ENCODE results near the gene PTGFRN.
"Not testable (repeated sequence)": the region's sequence is repeated elsewhere in the genome, so short reads cannot be mapped to it uniquely, and the experiment has no call there.

PTGFRN gene

GRCh38 chr1:116931016-116931918, 21.6 kb downstream of the PTGFRN start:
- 84 to 100% methylated on average over 4 to 5 of the region's 7 CpGs for WGBS, 2 experiments (ENCODE audit: insufficient coverage in 2 of 2)
- no peaks in the 10 kb centered on the region for H3K4me1 ChIP-seq (ENCODE audit: control insufficient read depth, insufficient read depth, low read length, poor library complexity, severe bottlenecking)
- no peak overlapping the region for H3K4me3 ChIP-seq (ENCODE audit: extremely low read depth, insufficient read depth, low read length, poor library complexity, severe bottlenecking)
- no peaks in the 10 kb centered on the region for H3K9me3 ChIP-seq (ENCODE audit: control insufficient read depth, low read length)
- no peak overlapping the region for H3K27ac ChIP-seq (ENCODE audit: low read depth, low read length, severe bottlenecking)
- peaks cover 3% of the 10 kb centered on the region for H3K36me3 ChIP-seq (ENCODE audit: control insufficient read depth, insufficient read depth, low read length)

GRCh38 chr1:116933606-116934515, 24.1 kb downstream of the PTGFRN start:
- Histone ChIP-seq H3K27ac (ENCODE audit: low read depth, low read length, severe bottlenecking) (no peak overlapping the region), H3K4me3 (ENCODE audit: extremely low read depth, insufficient read depth, low read length, poor library complexity, severe bottlenecking) (no peak overlapping the region), H3K36me3 (ENCODE audit: control insufficient read depth, insufficient read depth, low read length) (no peaks in the 10 kb centered on the region), H3K9me3 (ENCODE audit: control insufficient read depth, low read length) (no peaks in the 10 kb centered on the region), H3K4me1 (ENCODE audit: control insufficient read depth, insufficient read depth, low read length, poor library complexity, severe bottlenecking) (no peaks in the 10 kb centered on the region)
- 83 to 100% methylated on average over 1 of the region's 3 CpGs for WGBS, 2 experiments (ENCODE audit: insufficient coverage in 2 of 2)

- H3K4me3 ChIP-seq (ENCODE audit: extremely low read depth, insufficient read depth, low read length, poor library complexity, severe bottlenecking): no peak overlapping the region
- WGBS, 2 experiments (ENCODE audit: insufficient coverage in 2 of 2): 100% methylated on average over 1 of the region's 3 CpGs
- H3K27ac ChIP-seq (ENCODE audit: low read depth, low read length, severe bottlenecking): peak overlapping the region; percentile 7
Observed at GRCh38 chr1:116934586-116935207, 25.0 kb downstream of the PTGFRN start.

GRCh38 chr1:116938216-116938615, 28.5 kb downstream of the PTGFRN start:
- 86 to 89% methylated on average over 6 to 9 of the region's 11 CpGs for WGBS, 2 experiments (ENCODE audit: insufficient coverage in 2 of 2)
- H3K4me3 ChIP-seq (ENCODE audit: extremely low read depth, insufficient read depth, low read length, poor library complexity, severe bottlenecking): no peak overlapping the region

More at GRCh38 chr1:116934586-116935207, 25.0 kb downstream of the PTGFRN start:
- no peaks in the 10 kb centered on the region for H3K9me3 ChIP-seq (ENCODE audit: control insufficient read depth, low read length)
- no peaks in the 10 kb centered on the region for H3K36me3 ChIP-seq (ENCODE audit: control insufficient read depth, insufficient read depth, low read length)
- no peaks in the 10 kb centered on the region for H3K4me1 ChIP-seq (ENCODE audit: control insufficient read depth, insufficient read depth, low read length, poor library complexity, severe bottlenecking)

GRCh38 chr1:116939780-116940543, 30.2 kb downstream of the PTGFRN start:
- whole genome bisulfite sequencing, 2 experiments (ENCODE audit: insufficient coverage in 2 of 2): 70 to 73% methylated on average over 2 to 4 of the region's 6 CpGs

More at GRCh38 chr1:116938216-116938615, 28.5 kb downstream of the PTGFRN start:
- Histone ChIP-seq H3K4me1 (ENCODE audit: control insufficient read depth, insufficient read depth, low read length, poor library complexity, severe bottlenecking) (no peaks in the 10 kb centered on the region), H3K27ac (ENCODE audit: low read depth, low read length, severe bottlenecking) (no peak overlapping the region), H3K9me3 (ENCODE audit: control insufficient read depth, low read length) (no peaks in the 10 kb centered on the region), H3K36me3 (ENCODE audit: control insufficient read depth, insufficient read depth, low read length) (peaks cover 10% of the 10 kb centered on the region)

GRCh38 chr1:116940814-116941599, 31.3 kb downstream of the PTGFRN start:
- Histone ChIP-seq H3K4me1 (ENCODE audit: control insufficient read depth, insufficient read depth, low read length, poor library complexity, severe bottlenecking) (no peaks in the 10 kb centered on the region), H3K27ac (ENCODE audit: low read depth, low read length, severe bottlenecking) (no peak overlapping the region), H3K36me3 (ENCODE audit: control insufficient read depth, insufficient read depth, low read length) (peaks cover 14% of the 10 kb centered on the region), H3K9me3 (ENCODE audit: control insufficient read depth, low read length) (no peaks in the 10 kb centered on the region), H3K4me3 (ENCODE audit: extremely low read depth, insufficient read depth, low read length, poor library complexity, severe bottlenecking) (no peak overlapping the region)
- 86 to 100% methylated on average over 1 of the region's 2 CpGs for WGBS, 2 experiments (ENCODE audit: insufficient coverage in 2 of 2)

More at GRCh38 chr1:116939780-116940543, 30.2 kb downstream of the PTGFRN start:
- H3K4me3 ChIP-seq (ENCODE audit: extremely low read depth, insufficient read depth, low read length, poor library complexity, severe bottlenecking); H3K4me1 ChIP-seq (ENCODE audit: control insufficient read depth, insufficient read depth, low read length, poor library complexity, severe bottlenecking); H3K27ac ChIP-seq (ENCODE audit: low read depth, low read length, severe bottlenecking); H3K36me3 ChIP-seq (ENCODE audit: control insufficient read depth, insufficient read depth, low read length); H3K9me3 ChIP-seq (ENCODE audit: control insufficient read depth, low read length): not testable (repeated sequence)

- Histone ChIP-seq H3K4me3 (ENCODE audit: extremely low read depth, insufficient read depth, low read length, poor library complexity, severe bottlenecking) (no peak overlapping the region), H3K27ac (ENCODE audit: low read depth, low read length, severe bottlenecking) (no peak overlapping the region), H3K36me3 (ENCODE audit: control insufficient read depth, insufficient read depth, low read length) (peaks cover 14% of the 10 kb centered on the region), H3K4me1 (ENCODE audit: control insufficient read depth, insufficient read depth, low read length, poor library complexity, severe bottlenecking) (no peaks in the 10 kb centered on the region), H3K9me3 (ENCODE audit: control insufficient read depth, low read length) (no peaks in the 10 kb centered on the region)
- WGBS, 2 experiments (ENCODE audit: insufficient coverage in 2 of 2): 96 to 98% methylated on average over 9 to 12 of the region's 13 CpGs
Observed at GRCh38 chr1:116941670-116942069, 32.0 kb downstream of the PTGFRN start.

GRCh38 chr1:116942344-116942743, 32.6 kb downstream of the PTGFRN start:
- WGBS, 2 experiments (ENCODE audit: insufficient coverage in 2 of 2): 100% methylated on average over 1 of the region's 1 CpG; no CpG with 5 or more reads in 1 of the 2 experiments
- no peak overlapping the region for H3K27ac ChIP-seq (ENCODE audit: low read depth, low read length, severe bottlenecking)
- no peaks in the 10 kb centered on the region for H3K4me1 ChIP-seq (ENCODE audit: control insufficient read depth, insufficient read depth, low read length, poor library complexity, severe bottlenecking)
- H3K4me3 ChIP-seq (ENCODE audit: extremely low read depth, insufficient read depth, low read length, poor library complexity, severe bottlenecking): no peak overlapping the region
- no peaks in the 10 kb centered on the region for H3K9me3 ChIP-seq (ENCODE audit: control insufficient read depth, low read length)
- H3K36me3 ChIP-seq (ENCODE audit: control insufficient read depth, insufficient read depth, low read length): peaks cover 20% of the 10 kb centered on the region

GRCh38 chr1:116943438-116943837, 33.7 kb downstream of the PTGFRN start:
- Histone ChIP-seq H3K4me1 (ENCODE audit: control insufficient read depth, insufficient read depth, low read length, poor library complexity, severe bottlenecking) (no peaks in the 10 kb centered on the region), H3K27ac (ENCODE audit: low read depth, low read length, severe bottlenecking) (no peak overlapping the region), H3K9me3 (ENCODE audit: control insufficient read depth, low read length) (no peaks in the 10 kb centered on the region), H3K4me3 (ENCODE audit: extremely low read depth, insufficient read depth, low read length, poor library complexity, severe bottlenecking) (no peak overlapping the region), H3K36me3 (ENCODE audit: control insufficient read depth, insufficient read depth, low read length) (peaks cover 20% of the 10 kb centered on the region)
- WGBS, 2 experiments (ENCODE audit: insufficient coverage in 2 of 2): 100% methylated on average over 1 of the region's 1 CpG

Data from mesodermal cell (in vitro differentiated cells).